ENCODE measurements around the gene MRPL10.

- TF ChIP-seq, protein P1, sequence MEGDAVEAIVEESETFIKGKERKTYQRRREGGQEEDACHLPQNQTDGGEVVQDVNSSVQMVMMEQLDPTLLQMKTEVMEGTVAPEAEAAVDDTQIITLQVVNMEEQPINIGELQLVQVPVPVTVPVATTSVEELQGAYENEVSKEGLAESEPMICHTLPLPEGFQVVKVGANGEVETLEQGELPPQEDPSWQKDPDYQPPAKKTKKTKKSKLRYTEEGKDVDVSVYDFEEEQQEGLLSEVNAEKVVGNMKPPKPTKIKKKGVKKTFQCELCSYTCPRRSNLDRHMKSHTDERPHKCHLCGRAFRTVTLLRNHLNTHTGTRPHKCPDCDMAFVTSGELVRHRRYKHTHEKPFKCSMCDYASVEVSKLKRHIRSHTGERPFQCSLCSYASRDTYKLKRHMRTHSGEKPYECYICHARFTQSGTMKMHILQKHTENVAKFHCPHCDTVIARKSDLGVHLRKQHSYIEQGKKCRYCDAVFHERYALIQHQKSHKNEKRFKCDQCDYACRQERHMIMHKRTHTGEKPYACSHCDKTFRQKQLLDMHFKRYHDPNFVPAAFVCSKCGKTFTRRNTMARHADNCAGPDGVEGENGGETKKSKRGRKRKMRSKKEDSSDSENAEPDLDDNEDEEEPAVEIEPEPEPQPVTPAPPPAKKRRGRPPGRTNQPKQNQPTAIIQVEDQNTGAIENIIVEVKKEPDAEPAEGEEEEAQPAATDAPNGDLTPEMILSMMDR (IDR thresholded peaks at IDR 0.05; ENCODE audit: extremely low read depth in 1 of 2, insufficient read depth in 1 of 2, low read depth in 1 of 2, low read length in 2 of 2) = no peak
- TF ChIP-seq POLR2A (IDR thresholded peaks at IDR 0.05; ENCODE audit: low read depth, low read length) = no peak
These were observed 15.5 kb upstream of the MRPL10 start for GRCh38 chr17:47846716-47847340.
